HepG2 (cell line): Measurements from ENCODE around the gene PPM1K. TPM values are rescaled to one million over a fixed set of nuclear protein-coding genes. Genes with fewer than 3 reads are reported as not detected.

Source experiments
- ATAC-seq: fragments of 200-7000 bp; cut with Tn5 transposase; 3 replicates; pipeline ENCODE4 v1.9.1; 2020; ENCODE audit warnings: mild to moderate bottlenecking, moderate library complexity
- BruUV-seq: library from RNA; stranded (reverse); fragments of 400-500 nt; replicated peaks from 2 replicates; lab custom pipeline; 2021; lab: Mats Ljungman, UMichigan
- CTCF ChIA-PET: fragments of 300-600 bp; formaldehyde crosslinking; extraction: SDS; loops from one replicate; lab custom pipeline; 2021; ENCODE audit warnings: low total read pairs, inconsistent platforms, low intra/inter-chr PET ratio; lab: Yijun Ruan, JAX
- POLR2A ChIA-PET: fragments of 350-600 bp; sonication (Branson Sonifier 250); formaldehyde crosslinking; loops from one replicate; lab custom pipeline; 2020; ENCODE audit warnings: antibody characterized with exemption, inconsistent platforms; lab: Yijun Ruan, JAX
- DNase-seq: peaks from one replicate; pipeline ENCODE4 v3.0.0-alpha.2; 2015; ENCODE audit warnings: low spot score
- FAIRE-seq: peaks from 3 replicates; lab custom pipeline; 2011; peaks lifted over from hg19 to GRCh38; lab: Jason Lieb, UNC
- H2AFZ ChIP-seq: one replicate; pipeline ENCODE4 v1.6.1; 2011; ENCODE audit warnings: low read length, inconsistent platforms
- H3K27ac ChIP-seq: fragments of 300-600 bp; 3 replicates; pipeline ENCODE4 v1.8.0; 2011; ENCODE audit warnings: mixed run types, mild to moderate bottlenecking, mixed read lengths, low read length, inconsistent platforms; ENCODE audit not compliant: insufficient read depth; ENCODE audit errors: extremely low read length
- H3K27me3 ChIP-seq, 2 experiments: fragments of 200-600 bp in 1 of 2; 2 replicates in 1 of 2; 3 replicates in 1 of 2; pipeline versions ENCODE4 v1.6.0 to v1.8.0; 2011; ENCODE audit warnings: low read length in 2 of 2, mild to moderate bottlenecking in 2 of 2, moderate library complexity in 2 of 2, inconsistent platforms in 1 of 2; ENCODE audit not compliant: insufficient read depth in 2 of 2, control insufficient read depth in 1 of 2
- H3K36me3 ChIP-seq, 2 experiments: fragments of 200-600 bp in 1 of 2; replicated peaks in 1 of 2; 2 replicates in 1 of 2; 3 replicates in 1 of 2; pipeline versions ENCODE4 v1.5.1 to v1.8.0; 2011; ENCODE audit warnings: low read length in 2 of 2, inconsistent platforms in 1 of 2; ENCODE audit not compliant: insufficient read depth in 2 of 2, control insufficient read depth in 1 of 2
- H3K4me1 ChIP-seq: 2 replicates; pipeline ENCODE4 v1.5.1; 2012; ENCODE audit warnings: low read length, inconsistent platforms; ENCODE audit not compliant: insufficient read depth
- H3K4me2 ChIP-seq: 2 replicates; pipeline ENCODE4 v1.6.0; 2011; ENCODE audit warnings: low read depth, low read length, inconsistent platforms
- H3K4me3 ChIP-seq, 3 experiments: fragments of 200-600 bp in 1 of 3; sonication (generic), shearing (Covaris generic) in 1 of 3; replicated peaks in 1 of 3; 2 replicates each; pipeline ENCODE4 v1.5.1; 2011 to 2016; ENCODE audit warnings: low read length in 3 of 3, inconsistent platforms in 2 of 3, low read depth in 2 of 3, mild to moderate bottlenecking in 2 of 3, control low read depth in 1 of 3, mixed read lengths in 1 of 3; ENCODE audit not compliant: insufficient read depth in 1 of 3
- H3K79me2 ChIP-seq: one replicate; pipeline ENCODE4 v1.6.1; 2011; ENCODE audit warnings: low read length, inconsistent platforms; ENCODE audit not compliant: insufficient read depth
- H3K9ac ChIP-seq: 2 replicates; pipeline ENCODE4 v1.6.0; 2011; ENCODE audit warnings: mild to moderate bottlenecking, low read depth, low read length, inconsistent platforms; ENCODE audit not compliant: insufficient read depth
- H3K9me3 ChIP-seq: 2 replicates; pipeline ENCODE4 v1.5.1; 2012; ENCODE audit warnings: mild to moderate bottlenecking, low read length
- H4K20me1 ChIP-seq: 2 replicates; pipeline ENCODE4 v1.6.0; 2011; ENCODE audit warnings: inconsistent platforms, mild to moderate bottlenecking, low read length, moderate library complexity; ENCODE audit not compliant: insufficient read depth
- AGO2 ChIP-seq: fragments of 200-400 bp; formaldehyde crosslinking; optimal IDR thresholded peaks from 2 replicates; pipeline ENCODE3; 2017; ENCODE audit warnings: mild to moderate bottlenecking, low read depth, low read length, moderate library complexity
- EEA1 ChIP-seq: sonication (generic); formaldehyde crosslinking; IDR thresholded peaks from 2 replicates; pipeline ENCODE4 v1.5.1; 2020; ENCODE audit warnings: mild to moderate bottlenecking, missing genetic modification reagents, borderline replicate concordance
- EZH2 ChIP-seq: conservative IDR thresholded peaks from 2 replicates; pipeline ENCODE4 v1.6.1; 2012; ENCODE audit warnings: mild to moderate bottlenecking, low read depth, low read length, moderate library complexity
- MZF1 ChIP-seq: sonication (generic); formaldehyde crosslinking; IDR thresholded peaks from 2 replicates; pipeline ENCODE4 v1.8.1; 2023; ENCODE audit warnings: mild to moderate bottlenecking, missing genetic modification reagents, borderline replicate concordance
- POLR2A ChIP-seq, 2 experiments: IDR thresholded peaks; 2 replicates each; pipeline ENCODE4 v1.6.1; 2011; ENCODE audit warnings: low read depth in 2 of 2, low read length in 2 of 2, mild to moderate bottlenecking in 1 of 2, moderate library complexity in 1 of 2; ENCODE audit not compliant: insufficient read depth in 1 of 2
- SPEN ChIP-seq: sonication (generic); formaldehyde crosslinking; IDR thresholded peaks from 2 replicates; pipeline ENCODE4 v1.5.1; 2020; ENCODE audit warnings: low read depth, mild to moderate bottlenecking, missing genetic modification reagents
- ZNF101 ChIP-seq: sonication (generic); formaldehyde crosslinking; IDR thresholded peaks from 2 replicates; pipeline ENCODE4 v1.4.0; 2020; ENCODE audit warnings: mild to moderate bottlenecking, low read depth, missing genetic modification reagents, borderline replicate concordance
- ZNF256 ChIP-seq: sonication (generic); formaldehyde crosslinking; conservative IDR thresholded peaks from 2 replicates; pipeline ENCODE4 v1.4.0; 2020; ENCODE audit warnings: missing genetic modification reagents
- ZNF33A ChIP-seq: sonication (generic); formaldehyde crosslinking; IDR thresholded peaks from 2 replicates; pipeline ENCODE4 v1.5.1; 2020; ENCODE audit warnings: missing genetic modification reagents, mild to moderate bottlenecking, moderate library complexity, borderline replicate concordance
- WGBS: methylation state at CpG from one replicate; pipeline ENCODE4 v1.1.6; 2017; ENCODE audit warnings: low lambda C conversion rate; 5-methylcytosine and 5-hydroxymethylcytosine counted together
- in situ Hi-C: cut with HindIII; loops from 2 replicates; pipeline ENCODE4 v1.10.0; 2017; ENCODE audit warnings: low pct_unique_long_range_greater_than_20kb; ENCODE audit not compliant: extremely low pct_ligation_motif_present
- intact Hi-C: fragments of 100-400 bp; cut with micrococcal nuclease; formaldehyde crosslinking; loops from one replicate; pipeline ENCODE4 v1.10.0; 2022; ENCODE audit not compliant: unreplicated experiment
- polyA plus RNA-seq, 8 experiments: library from polyadenylated mRNA; depleted of rRNA in 3 of 8; stranded (reverse) in 7 of 8; unstranded in 1 of 8; fragments of >200 nt; fragmentation: Illumina TruSeq in 4 of 8; extraction: Trizol in 4 of 8; gene quantifications; 2 replicates each; pipeline versions ENCODE4 v1.2.1 to v1.2.3, GENCODE V29; 2011 to 2016; ENCODE audit warnings: low read depth in 4 of 8, missing spikeins in 1 of 8, mixed read lengths in 1 of 8; ENCODE audit not compliant: insufficient read depth in 1 of 8
- total RNA-seq, 5 experiments: library from RNA; depleted of rRNA; stranded (reverse); fragments of >200 nt; fragmentation: Illumina TruSeq; extraction: Trizol; gene quantifications; 2 replicates each; pipeline ENCODE4 v1.2.3, GENCODE V29; 2016; ENCODE audit warnings: low read depth in 1 of 5
- TF ChIP-seq, protein P1 (sequence below): sonication (generic); formaldehyde crosslinking; IDR thresholded peaks from 2 replicates; pipeline ENCODE4 v1.4.0; 2020; ENCODE audit warnings: missing genetic modification reagents
- TF ChIP-seq, protein P2 (sequence below): sonication (generic); formaldehyde crosslinking; IDR thresholded peaks from 2 replicates; pipeline ENCODE4 v1.4.0; 2020; ENCODE audit warnings: missing genetic modification reagents
- TF ChIP-seq, protein P3 (sequence below): sonication (generic); formaldehyde crosslinking; IDR thresholded peaks from 2 replicates; pipeline ENCODE4 v1.4.0; 2020; ENCODE audit warnings: missing genetic modification reagents, mild to moderate bottlenecking, borderline replicate concordance
- TF ChIP-seq, protein P4 (sequence below): sonication (generic); formaldehyde crosslinking; conservative IDR thresholded peaks from 2 replicates; pipeline ENCODE4 v1.4.0; 2020; ENCODE audit warnings: missing genetic modification reagents

PPM1K gene
- total and polyA plus RNA-seq, 2 of the 13 experiments (the other 11 are each of a cell fraction or from before 2014, with no cell fraction given), result 11.9 to 17.8 TPM

DNA sequence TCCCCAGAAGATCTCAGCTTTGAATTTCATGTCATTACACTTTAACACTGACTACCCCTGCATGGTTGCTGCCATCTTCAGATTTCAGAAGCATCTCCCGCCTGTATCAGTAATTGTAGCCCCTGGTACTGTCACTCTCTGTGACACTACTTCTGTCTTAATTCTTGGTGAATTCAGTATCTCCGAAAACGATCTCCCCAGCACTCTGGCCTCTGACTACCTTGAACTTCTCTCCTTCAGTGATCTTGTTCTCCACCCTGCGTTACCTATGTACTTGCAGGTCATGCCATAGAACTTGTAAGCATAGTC is 72.2 kb downstream of the PPM1K start:
- ChIA-PET CTCF (interaction anchor here (0.7 to 2.6 kb wide), 7 partner anchors 153 to 533 kb away, joined by 3 to 62 read pairs (median 4); no protein-coding TSS in a partner anchor), POLR2A (interaction anchor here (0.9 kb wide), 1 partner anchor 179 kb away, joined by 4 read pairs; no protein-coding TSS in a partner anchor)
- WGBS, result 3% methylated on average over 4 of the region's 4 CpGs
- BruUV-seq, result no TSS peak
- H3K27ac ChIP-seq, result no peak overlapping the region
- H3K27me3 ChIP-seq, result no peaks in the 10 kb centered on the region; a peak in 1 of 5 replicates
- in situ Hi-C loops, result loop anchor here (5.0 to 10.0 kb wide), 2 partner anchors 160 to 357 kb away; no protein-coding TSS in a partner anchor
- no peaks in the 10 kb centered on the region for H3K36me3 ChIP-seq
- H3K4me1 ChIP-seq, result peaks cover 32% of the 10 kb centered on the region
- no peak overlapping the region for H2AFZ ChIP-seq
- no peak overlapping the region for H3K4me3 ChIP-seq
- H3K9me3 ChIP-seq, result no peaks in the 10 kb centered on the region
- TF ChIP-seq EEA1 (CRISPR knock-in tag) (no peak), ZNF101 (CRISPR knock-in tag) (no peak), AGO2 (no peak), SPEN (CRISPR knock-in tag) (no peak), ZNF33A (no peak), POLR2A (IDR thresholded peaks at IDR 0.05; ENCODE audit: insufficient read depth in 1 of 2, low read depth in 2 of 2, low read length in 2 of 2) (no peak), ZNF256 (CRISPR knock-in tag) (no peak), MZF1 (CRISPR knock-in tag) (no peak), EZH2 (no peak)
- TF ChIP-seq, protein P1, sequence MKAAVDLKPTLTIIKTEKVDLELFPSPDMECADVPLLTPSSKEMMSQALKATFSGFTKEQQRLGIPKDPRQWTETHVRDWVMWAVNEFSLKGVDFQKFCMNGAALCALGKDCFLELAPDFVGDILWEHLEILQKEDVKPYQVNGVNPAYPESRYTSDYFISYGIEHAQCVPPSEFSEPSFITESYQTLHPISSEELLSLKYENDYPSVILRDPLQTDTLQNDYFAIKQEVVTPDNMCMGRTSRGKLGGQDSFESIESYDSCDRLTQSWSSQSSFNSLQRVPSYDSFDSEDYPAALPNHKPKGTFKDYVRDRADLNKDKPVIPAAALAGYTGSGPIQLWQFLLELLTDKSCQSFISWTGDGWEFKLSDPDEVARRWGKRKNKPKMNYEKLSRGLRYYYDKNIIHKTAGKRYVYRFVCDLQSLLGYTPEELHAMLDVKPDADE, result no peak
- TF ChIP-seq, protein P2, sequence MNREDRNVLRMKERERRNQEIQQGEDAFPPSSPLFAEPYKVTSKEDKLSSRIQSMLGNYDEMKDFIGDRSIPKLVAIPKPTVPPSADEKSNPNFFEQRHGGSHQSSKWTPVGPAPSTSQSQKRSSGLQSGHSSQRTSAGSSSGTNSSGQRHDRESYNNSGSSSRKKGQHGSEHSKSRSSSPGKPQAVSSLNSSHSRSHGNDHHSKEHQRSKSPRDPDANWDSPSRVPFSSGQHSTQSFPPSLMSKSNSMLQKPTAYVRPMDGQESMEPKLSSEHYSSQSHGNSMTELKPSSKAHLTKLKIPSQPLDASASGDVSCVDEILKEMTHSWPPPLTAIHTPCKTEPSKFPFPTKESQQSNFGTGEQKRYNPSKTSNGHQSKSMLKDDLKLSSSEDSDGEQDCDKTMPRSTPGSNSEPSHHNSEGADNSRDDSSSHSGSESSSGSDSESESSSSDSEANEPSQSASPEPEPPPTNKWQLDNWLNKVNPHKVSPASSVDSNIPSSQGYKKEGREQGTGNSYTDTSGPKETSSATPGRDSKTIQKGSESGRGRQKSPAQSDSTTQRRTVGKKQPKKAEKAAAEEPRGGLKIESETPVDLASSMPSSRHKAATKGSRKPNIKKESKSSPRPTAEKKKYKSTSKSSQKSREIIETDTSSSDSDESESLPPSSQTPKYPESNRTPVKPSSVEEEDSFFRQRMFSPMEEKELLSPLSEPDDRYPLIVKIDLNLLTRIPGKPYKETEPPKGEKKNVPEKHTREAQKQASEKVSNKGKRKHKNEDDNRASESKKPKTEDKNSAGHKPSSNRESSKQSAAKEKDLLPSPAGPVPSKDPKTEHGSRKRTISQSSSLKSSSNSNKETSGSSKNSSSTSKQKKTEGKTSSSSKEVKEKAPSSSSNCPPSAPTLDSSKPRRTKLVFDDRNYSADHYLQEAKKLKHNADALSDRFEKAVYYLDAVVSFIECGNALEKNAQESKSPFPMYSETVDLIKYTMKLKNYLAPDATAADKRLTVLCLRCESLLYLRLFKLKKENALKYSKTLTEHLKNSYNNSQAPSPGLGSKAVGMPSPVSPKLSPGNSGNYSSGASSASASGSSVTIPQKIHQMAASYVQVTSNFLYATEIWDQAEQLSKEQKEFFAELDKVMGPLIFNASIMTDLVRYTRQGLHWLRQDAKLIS, result no peak
- TF ChIP-seq, protein P3, sequence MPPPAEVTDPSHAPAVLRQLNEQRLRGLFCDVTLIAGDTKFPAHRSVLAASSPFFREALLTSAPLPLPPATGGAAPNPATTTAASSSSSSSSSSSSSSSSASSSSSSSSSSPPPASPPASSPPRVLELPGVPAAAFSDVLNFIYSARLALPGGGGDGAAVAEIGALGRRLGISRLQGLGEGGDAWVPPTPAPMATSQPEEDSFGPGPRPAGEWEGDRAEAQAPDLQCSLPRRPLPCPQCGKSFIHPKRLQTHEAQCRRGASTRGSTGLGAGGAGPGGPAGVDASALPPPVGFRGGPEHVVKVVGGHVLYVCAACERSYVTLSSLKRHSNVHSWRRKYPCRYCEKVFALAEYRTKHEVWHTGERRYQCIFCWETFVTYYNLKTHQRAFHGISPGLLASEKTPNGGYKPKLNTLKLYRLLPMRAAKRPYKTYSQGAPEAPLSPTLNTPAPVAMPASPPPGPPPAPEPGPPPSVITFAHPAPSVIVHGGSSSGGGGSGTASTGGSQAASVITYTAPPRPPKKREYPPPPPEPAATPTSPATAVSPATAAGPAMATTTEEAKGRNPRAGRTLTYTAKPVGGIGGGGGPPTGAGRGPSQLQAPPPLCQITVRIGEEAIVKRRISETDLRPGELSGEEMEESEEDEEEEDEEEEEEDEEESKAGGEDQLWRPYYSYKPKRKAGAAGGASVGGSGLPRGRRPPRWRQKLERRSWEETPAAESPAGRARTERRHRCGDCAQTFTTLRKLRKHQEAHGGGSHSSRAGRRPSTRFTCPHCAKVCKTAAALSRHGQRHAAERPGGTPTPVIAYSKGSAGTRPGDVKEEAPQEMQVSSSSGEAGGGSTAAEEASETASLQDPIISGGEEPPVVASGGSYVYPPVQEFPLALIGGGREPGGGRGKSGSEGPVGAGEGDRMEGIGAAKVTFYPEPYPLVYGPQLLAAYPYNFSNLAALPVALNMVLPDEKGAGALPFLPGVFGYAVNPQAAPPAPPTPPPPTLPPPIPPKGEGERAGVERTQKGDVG (CRISPR knock-in tag), result no peak
- TF ChIP-seq, protein P4, sequence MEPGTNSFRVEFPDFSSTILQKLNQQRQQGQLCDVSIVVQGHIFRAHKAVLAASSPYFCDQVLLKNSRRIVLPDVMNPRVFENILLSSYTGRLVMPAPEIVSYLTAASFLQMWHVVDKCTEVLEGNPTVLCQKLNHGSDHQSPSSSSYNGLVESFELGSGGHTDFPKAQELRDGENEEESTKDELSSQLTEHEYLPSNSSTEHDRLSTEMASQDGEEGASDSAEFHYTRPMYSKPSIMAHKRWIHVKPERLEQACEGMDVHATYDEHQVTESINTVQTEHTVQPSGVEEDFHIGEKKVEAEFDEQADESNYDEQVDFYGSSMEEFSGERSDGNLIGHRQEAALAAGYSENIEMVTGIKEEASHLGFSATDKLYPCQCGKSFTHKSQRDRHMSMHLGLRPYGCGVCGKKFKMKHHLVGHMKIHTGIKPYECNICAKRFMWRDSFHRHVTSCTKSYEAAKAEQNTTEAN (CRISPR knock-in tag), result no peak
- TF ChIP-seq, all 625 proteins: peak for 0
- no peak overlapping the region for H3K9ac ChIP-seq
- H3K4me2 ChIP-seq, result no peak overlapping the region
- DNase-seq (no peak), FAIRE-seq (no peak), ATAC-seq (no peak)
- no peaks in the 10 kb centered on the region for H4K20me1 ChIP-seq
- no peaks in the 10 kb centered on the region for H3K79me2 ChIP-seq
- intact Hi-C loops, result loop anchor here (1.0 to 5.0 kb wide), 6 partner anchors 105 to 535 kb away; partner anchors contain the start of gene SPP1
